Measurements from ENCODE around the gene TMEM203.

- TF ChIP-seq CTCF (IDR thresholded peaks at IDR 0.05; ENCODE audit: low read length) (no peak), EZH2 (optimal IDR thresholded peaks at IDR 0.05; ENCODE audit: low read depth, low read length) (no peak), EZH2phosphoT487 (IDR thresholded peaks at IDR 0.05; ENCODE audit: low read length) (no peak)
These were observed 45.7 kb upstream of the TMEM203 start, which contains the start of gene STPG3 for GRCh38 chr9:137251194-137251461.
